Astrocyte (in vitro differentiated cells and primary cell): Measurements from ENCODE around the gene COX7A2. TPM values are rescaled to one million over a fixed set of nuclear protein-coding genes. Genes with fewer than 3 reads are reported as not detected.

Experiments used
- DNase-seq: peaks from one replicate; pipeline ENCODE4 v3.0.0-alpha.2; 2010; ENCODE audit warnings: low read depth
- FAIRE-seq: peaks from 2 replicates; lab custom pipeline; 2011; peaks lifted over from hg19 to GRCh38; lab: Jason Lieb, UNC
- H2AFZ ChIP-seq: 2 replicates; pipeline ENCODE4 v1.6.0; 2012; ENCODE audit warnings: low read depth, low read length, inconsistent platforms
- H3K27ac ChIP-seq: 2 replicates; pipeline ENCODE4 v1.5.1; 2011; ENCODE audit warnings: low read depth, low read length, inconsistent platforms
- H3K27me3 ChIP-seq: 2 replicates; pipeline ENCODE4 v1.6.0; 2011; ENCODE audit warnings: low read length, inconsistent platforms; ENCODE audit not compliant: insufficient read depth
- H3K36me3 ChIP-seq: 2 replicates; pipeline ENCODE4 v1.5.1; 2011; ENCODE audit warnings: low read length, inconsistent platforms; ENCODE audit not compliant: insufficient read depth
- H3K4me1 ChIP-seq: 2 replicates; pipeline ENCODE4 v1.5.1; 2011; ENCODE audit warnings: low read length, inconsistent platforms; ENCODE audit not compliant: insufficient read depth
- H3K4me2 ChIP-seq: 2 replicates; pipeline ENCODE4 v1.6.0; 2012; ENCODE audit warnings: low read length, inconsistent platforms
- H3K4me3 ChIP-seq: 2 replicates; pipeline ENCODE4 v1.5.1; 2011; ENCODE audit warnings: low read depth, mild to moderate bottlenecking, low read length, inconsistent platforms; ENCODE audit not compliant: insufficient read depth
- H3K79me2 ChIP-seq: 2 replicates; pipeline ENCODE4 v1.6.0; 2012; ENCODE audit warnings: mild to moderate bottlenecking, low read length, inconsistent platforms; ENCODE audit not compliant: insufficient read depth
- H3K9ac ChIP-seq: 2 replicates; pipeline ENCODE4 v1.6.0; 2012; ENCODE audit warnings: mild to moderate bottlenecking, low read length, inconsistent platforms
- H3K9me3 ChIP-seq: 2 replicates; pipeline ENCODE4 v1.5.1; 2012; ENCODE audit warnings: low read depth, mild to moderate bottlenecking, low read length, inconsistent platforms; ENCODE audit not compliant: insufficient read depth
- H4K20me1 ChIP-seq: 2 replicates; pipeline ENCODE4 v1.6.0; 2012; ENCODE audit warnings: low read length, inconsistent platforms; ENCODE audit not compliant: insufficient read depth
- H3K27ac Mint-ChIP-seq: one replicate; pipeline ENCODE4 v1.8.0; 2021; ENCODE audit warnings: mild to moderate bottlenecking, mixed read lengths; ENCODE audit not compliant: unreplicated experiment
- H3K27me3 Mint-ChIP-seq: one replicate; pipeline ENCODE4 v1.8.0; 2021; ENCODE audit warnings: low read depth, mixed read lengths; ENCODE audit not compliant: unreplicated experiment
- H3K36me3 Mint-ChIP-seq: one replicate; pipeline ENCODE4 v1.8.0; 2021; ENCODE audit warnings: low read depth, mixed read lengths; ENCODE audit not compliant: unreplicated experiment
- H3K4me1 Mint-ChIP-seq: one replicate; pipeline ENCODE4 v1.8.0; 2021; ENCODE audit warnings: low read depth, mixed read lengths; ENCODE audit not compliant: unreplicated experiment
- H3K4me3 Mint-ChIP-seq: one replicate; pipeline ENCODE4 v1.8.0; 2021; ENCODE audit warnings: mild to moderate bottlenecking, moderate library complexity, mixed read lengths; ENCODE audit not compliant: unreplicated experiment
- H3K9me3 Mint-ChIP-seq: one replicate; pipeline ENCODE4 v1.8.0; 2021; ENCODE audit warnings: mild to moderate bottlenecking, mixed read lengths; ENCODE audit not compliant: unreplicated experiment
- EZH2 ChIP-seq: IDR thresholded peaks from 2 replicates; pipeline ENCODE4 v1.6.1; 2012; ENCODE audit warnings: mild to moderate bottlenecking, low read length, inconsistent platforms; ENCODE audit not compliant: insufficient read depth
- total RNA-seq: library from RNA; stranded (reverse); gene quantifications from 2 replicates; pipeline ENCODE4 v1.2.1, GENCODE V29; 2021
- TF ChIP-seq, protein P1 (sequence below): IDR thresholded peaks from 2 replicates; pipeline ENCODE4 v1.5.1; 2011; ENCODE audit warnings: low read depth, mild to moderate bottlenecking, inconsistent platforms, low read length, moderate library complexity; ENCODE audit not compliant: insufficient read depth

The COX7A2 gene
- total RNA-seq, 1 donor from 2014 or later, result 463 TPM

DNA sequence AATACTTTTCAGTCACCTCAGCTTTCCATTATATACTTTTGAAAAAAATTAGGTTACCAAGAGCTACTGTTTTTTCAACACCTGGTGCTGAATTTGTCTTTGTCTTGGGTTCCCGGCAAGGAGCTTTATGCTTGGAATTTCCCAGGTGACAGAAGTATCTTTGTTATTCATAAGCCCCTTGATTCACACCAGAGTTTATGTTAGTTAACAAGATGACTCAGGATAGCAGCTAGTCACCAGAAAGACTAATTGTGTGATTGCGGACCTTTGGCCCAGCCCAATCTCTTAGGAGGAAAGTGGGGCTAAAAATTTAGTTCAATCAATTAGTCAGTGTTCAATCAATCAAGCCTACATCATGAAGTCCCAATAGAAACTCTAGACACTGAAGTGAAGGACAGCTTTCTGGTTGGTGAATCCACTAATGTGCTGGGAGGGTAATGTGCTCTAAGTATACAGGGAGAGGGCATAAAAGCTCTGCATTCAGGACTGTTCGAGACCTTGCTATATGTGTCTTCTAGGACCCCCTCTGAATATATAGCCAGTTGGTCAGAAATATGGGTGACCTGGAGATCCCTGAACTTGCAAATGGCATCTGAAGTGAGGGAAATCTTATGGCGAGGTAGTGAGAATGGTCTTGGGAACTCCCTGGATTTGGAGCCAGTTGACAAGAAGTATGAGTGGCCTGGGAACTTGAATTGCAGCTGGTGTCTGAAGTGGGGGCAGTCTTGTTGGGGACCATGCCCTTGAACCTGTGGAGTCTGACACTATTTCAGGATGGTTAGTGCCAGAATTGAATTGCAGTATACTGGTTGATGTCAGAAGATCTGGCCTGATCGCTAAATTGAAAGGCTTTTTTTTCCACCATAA lies 24.8 kb upstream of the COX7A2 start:
- peak; percentile 48 for DNase-seq
- peak overlapping the region; percentile 9 for H3K27ac ChIP-seq
- H3K27ac Mint-ChIP-seq, result peak overlapping the region; percentile 41

DNA sequence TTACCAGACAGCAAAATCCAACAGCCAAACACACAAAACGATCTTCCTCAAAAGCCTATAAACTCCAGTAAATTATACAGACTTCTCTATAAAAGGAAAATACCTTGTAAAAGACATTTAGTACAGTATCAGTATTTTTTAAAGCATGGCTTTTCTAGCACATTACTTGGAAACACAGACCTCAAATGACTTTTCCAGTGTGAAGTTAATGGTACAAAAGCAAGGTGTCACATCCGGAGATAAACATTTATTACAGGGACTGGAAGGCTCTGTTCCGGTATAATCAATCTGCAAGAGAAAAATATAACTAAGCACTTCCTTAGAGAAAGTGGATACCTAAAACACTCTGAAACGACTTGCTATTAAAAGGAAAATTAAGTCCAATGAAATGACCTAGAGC lies 23.9 kb upstream of the COX7A2 start:
- H2AFZ ChIP-seq, result no peak overlapping the region
- Mint-ChIP-seq H3K4me3 (no peak overlapping the region), H3K9me3 (peaks cover 4% of the 10 kb centered on the region), H3K27me3 (no peaks in the 10 kb centered on the region), H3K27ac (peak overlapping the region; percentile 41), H3K4me1 (peaks cover 20% of the 10 kb centered on the region), H3K36me3 (peaks cover 23% of the 10 kb centered on the region)
- H3K27ac ChIP-seq, result peak overlapping the region; percentile 9
- H3K4me1 ChIP-seq, result peaks cover 3% of the 10 kb centered on the region
- TF ChIP-seq, protein P1, sequence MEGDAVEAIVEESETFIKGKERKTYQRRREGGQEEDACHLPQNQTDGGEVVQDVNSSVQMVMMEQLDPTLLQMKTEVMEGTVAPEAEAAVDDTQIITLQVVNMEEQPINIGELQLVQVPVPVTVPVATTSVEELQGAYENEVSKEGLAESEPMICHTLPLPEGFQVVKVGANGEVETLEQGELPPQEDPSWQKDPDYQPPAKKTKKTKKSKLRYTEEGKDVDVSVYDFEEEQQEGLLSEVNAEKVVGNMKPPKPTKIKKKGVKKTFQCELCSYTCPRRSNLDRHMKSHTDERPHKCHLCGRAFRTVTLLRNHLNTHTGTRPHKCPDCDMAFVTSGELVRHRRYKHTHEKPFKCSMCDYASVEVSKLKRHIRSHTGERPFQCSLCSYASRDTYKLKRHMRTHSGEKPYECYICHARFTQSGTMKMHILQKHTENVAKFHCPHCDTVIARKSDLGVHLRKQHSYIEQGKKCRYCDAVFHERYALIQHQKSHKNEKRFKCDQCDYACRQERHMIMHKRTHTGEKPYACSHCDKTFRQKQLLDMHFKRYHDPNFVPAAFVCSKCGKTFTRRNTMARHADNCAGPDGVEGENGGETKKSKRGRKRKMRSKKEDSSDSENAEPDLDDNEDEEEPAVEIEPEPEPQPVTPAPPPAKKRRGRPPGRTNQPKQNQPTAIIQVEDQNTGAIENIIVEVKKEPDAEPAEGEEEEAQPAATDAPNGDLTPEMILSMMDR, result no peak
- TF ChIP-seq EZH2, result no peak
- no peak overlapping the region for H3K9ac ChIP-seq
- FAIRE-seq (no peak), DNase-seq (no peak)
- H3K4me3 ChIP-seq, result no peak overlapping the region
- peaks cover 91% of the 10 kb centered on the region for H3K79me2 ChIP-seq
- H3K27me3 ChIP-seq, result no peaks in the 10 kb centered on the region
- H3K4me2 ChIP-seq, result no peak overlapping the region
- no peaks in the 10 kb centered on the region for H3K9me3 ChIP-seq
- H3K36me3 ChIP-seq, result peaks cover 13% of the 10 kb centered on the region
- peaks cover 36% of the 10 kb centered on the region for H4K20me1 ChIP-seq

More for the DNA sequence above, 24.8 kb upstream of the COX7A2 start:
- H3K79me2 ChIP-seq, result peaks cover 91% of the 10 kb centered on the region
- H3K36me3 ChIP-seq, result peaks cover 12% of the 10 kb centered on the region
- peaks cover 31% of the 10 kb centered on the region for H3K36me3 Mint-ChIP-seq
- peaks cover 4% of the 10 kb centered on the region for H3K9me3 Mint-ChIP-seq
- H3K4me3 Mint-ChIP-seq, result no peak overlapping the region
- no peaks in the 10 kb centered on the region for H3K9me3 ChIP-seq
- H3K4me2 ChIP-seq, result peak overlapping the region; percentile 30
- no peak overlapping the region for H3K4me3 ChIP-seq
- H3K27me3 Mint-ChIP-seq, result no peaks in the 10 kb centered on the region
- H2AFZ ChIP-seq, result no peak overlapping the region
- peaks cover 3% of the 10 kb centered on the region for H3K4me1 ChIP-seq
- H3K4me1 Mint-ChIP-seq, result peaks cover 18% of the 10 kb centered on the region
- FAIRE-seq, result peak; percentile 37
- no peaks in the 10 kb centered on the region for H3K27me3 ChIP-seq
- H3K9ac ChIP-seq, result no peak overlapping the region
- TF ChIP-seq EZH2, result no peak
- TF ChIP-seq, protein P1, result no peak
- H4K20me1 ChIP-seq, result peaks cover 30% of the 10 kb centered on the region
